Measurements from ENCODE around the gene MOXD1. TPM values are rescaled to one million over a fixed set of nuclear protein-coding genes. Genes with fewer than 3 reads are reported as not detected.
A peak's percentile ranks its signal among the peaks of the same experiment; 100 is the strongest.

The MOXD1 gene
- total RNA-seq, 2 experiments from 2014 or later, result 0.74 TPM; not detected in 1

DNA sequence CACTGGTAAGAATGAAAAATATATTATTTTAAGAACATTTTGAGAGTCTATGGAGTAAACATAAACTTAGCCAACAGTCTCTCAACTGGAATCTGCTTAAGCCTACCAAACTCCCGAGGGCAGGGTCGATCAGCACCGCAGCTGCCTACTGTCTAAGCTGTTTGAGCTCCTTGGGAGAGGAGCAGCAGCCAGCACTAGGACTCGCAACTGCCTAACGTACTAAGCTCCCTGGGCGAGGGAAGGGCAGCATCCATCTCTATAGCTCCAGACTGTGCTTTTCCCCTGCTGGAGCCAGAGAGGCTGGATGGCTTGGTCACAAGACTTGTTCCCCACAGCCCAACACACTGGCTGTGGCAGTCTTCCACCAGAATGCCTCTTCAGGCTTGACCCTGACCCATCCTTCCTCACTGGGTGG, 96.4 kb downstream of the MOXD1 start:
- Histone ChIP-seq H3K9me3 (ENCODE audit: low read length) (peaks cover 27% of the 10 kb centered on the region), H3K4me1 (ENCODE audit: insufficient read depth, low read length, poor library complexity, severe bottlenecking) (peaks cover 3% of the 10 kb centered on the region), H4K20me1 (ENCODE audit: insufficient read depth, low read length) (no peaks in the 10 kb centered on the region), H3K4me3 (ENCODE audit: low read depth, low read length, poor library complexity, severe bottlenecking) (no peak overlapping the region), H3K36me3 (ENCODE audit: insufficient read depth, low read length) (no peaks in the 10 kb centered on the region), H3K9me2 (ENCODE audit: insufficient read depth, low read length) (no peaks in the 10 kb centered on the region), H3K27ac (ENCODE audit: low read depth, low read length, poor library complexity, severe bottlenecking) (no peak overlapping the region), H3K4me2 (ENCODE audit: low read length) (no peak overlapping the region), H3K79me2 (ENCODE audit: insufficient read depth, low read depth, low read length) (no peaks in the 10 kb centered on the region), H2AFZ (ENCODE audit: low read length) (no peak overlapping the region)
- ChIA-PET CTCF (ENCODE audit: unreplicated experiment) (no interaction called here), POLR2A (no interaction called here)
- intact Hi-C loops (cut with micrococcal nuclease; ENCODE audit: unreplicated experiment), result loop anchor here (5.0 kb wide), 2 partner anchors 357 to 457 kb away; no protein-coding TSS in a partner anchor
- DNase-seq (ENCODE audit: low spot score), result no peak
- TF ChIP-seq EZH2phosphoT487 (IDR thresholded peaks at IDR 0.05; ENCODE audit: borderline replicate concordance, low read depth, low read length), result no peak
- TF ChIP-seq, protein P1, sequence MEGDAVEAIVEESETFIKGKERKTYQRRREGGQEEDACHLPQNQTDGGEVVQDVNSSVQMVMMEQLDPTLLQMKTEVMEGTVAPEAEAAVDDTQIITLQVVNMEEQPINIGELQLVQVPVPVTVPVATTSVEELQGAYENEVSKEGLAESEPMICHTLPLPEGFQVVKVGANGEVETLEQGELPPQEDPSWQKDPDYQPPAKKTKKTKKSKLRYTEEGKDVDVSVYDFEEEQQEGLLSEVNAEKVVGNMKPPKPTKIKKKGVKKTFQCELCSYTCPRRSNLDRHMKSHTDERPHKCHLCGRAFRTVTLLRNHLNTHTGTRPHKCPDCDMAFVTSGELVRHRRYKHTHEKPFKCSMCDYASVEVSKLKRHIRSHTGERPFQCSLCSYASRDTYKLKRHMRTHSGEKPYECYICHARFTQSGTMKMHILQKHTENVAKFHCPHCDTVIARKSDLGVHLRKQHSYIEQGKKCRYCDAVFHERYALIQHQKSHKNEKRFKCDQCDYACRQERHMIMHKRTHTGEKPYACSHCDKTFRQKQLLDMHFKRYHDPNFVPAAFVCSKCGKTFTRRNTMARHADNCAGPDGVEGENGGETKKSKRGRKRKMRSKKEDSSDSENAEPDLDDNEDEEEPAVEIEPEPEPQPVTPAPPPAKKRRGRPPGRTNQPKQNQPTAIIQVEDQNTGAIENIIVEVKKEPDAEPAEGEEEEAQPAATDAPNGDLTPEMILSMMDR (conservative IDR thresholded peaks at IDR 0.05; ENCODE audit: low read length), result no peak
- BruUV-seq (replicated peaks), result no TSS peak

DNA sequence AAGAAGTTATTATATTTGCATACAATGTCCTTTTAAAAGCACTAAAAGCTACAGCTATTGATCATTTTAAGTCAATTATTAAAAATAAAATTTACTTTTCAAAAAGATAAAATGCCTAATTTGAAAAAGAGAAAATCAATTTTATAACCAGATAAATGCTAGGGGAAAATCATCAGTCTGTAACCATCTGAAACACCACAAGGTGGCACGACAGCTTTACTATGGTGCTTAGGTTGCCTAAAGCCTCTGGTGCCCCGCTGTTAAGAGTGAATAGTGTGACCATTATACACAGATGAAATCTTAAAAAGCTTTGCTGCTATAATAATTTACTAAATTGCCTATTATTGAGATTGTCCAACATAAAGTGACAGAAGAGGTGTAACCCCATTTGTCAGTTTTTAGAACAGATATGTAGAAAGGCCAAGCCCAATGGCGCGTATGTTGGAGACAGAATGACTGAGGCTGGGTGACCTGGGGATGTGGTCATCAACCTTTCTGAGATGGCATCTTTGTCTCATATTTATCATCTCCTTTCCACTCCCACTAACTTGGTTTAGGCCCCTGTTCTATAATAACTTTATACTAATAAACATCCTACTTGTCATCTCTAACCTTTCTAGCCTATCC, 100.8 kb downstream of the MOXD1 start:
- POLR2A ChIA-PET, result interaction anchor here (0.7 to 3.3 kb wide), 10 partner anchors 11 to 213 kb away, joined by 3 to 12 read pairs (median 4); partner anchors contain the start of gene STX7
- peak; percentile 82 for DNase-seq (ENCODE audit: low spot score)
- no peak overlapping the region for H2AFZ ChIP-seq (ENCODE audit: low read length)
- intact Hi-C loops (cut with micrococcal nuclease; ENCODE audit: unreplicated experiment), result loop anchor here (1.0 to 5.0 kb wide), 5 partner anchors 92 to 462 kb away; no protein-coding TSS in a partner anchor
- H4K20me1 ChIP-seq (ENCODE audit: insufficient read depth, low read length), result no peaks in the 10 kb centered on the region
- TF ChIP-seq, protein P1 (conservative IDR thresholded peaks at IDR 0.05; ENCODE audit: low read length), result peak; percentile 97
- no peak for TF ChIP-seq EZH2phosphoT487 (IDR thresholded peaks at IDR 0.05; ENCODE audit: borderline replicate concordance, low read depth, low read length)
- H3K27ac ChIP-seq (ENCODE audit: low read depth, low read length, poor library complexity, severe bottlenecking), result no peak overlapping the region
- no peak overlapping the region for H3K4me3 ChIP-seq (ENCODE audit: low read depth, low read length, poor library complexity, severe bottlenecking)
- no TSS peak for BruUV-seq (replicated peaks)
- H3K79me2 ChIP-seq (ENCODE audit: insufficient read depth, low read depth, low read length), result no peaks in the 10 kb centered on the region
- CTCF ChIA-PET (ENCODE audit: unreplicated experiment), result no interaction called here
- H3K4me2 ChIP-seq (ENCODE audit: low read length), result no peak overlapping the region
- peaks cover 12% of the 10 kb centered on the region for H3K9me3 ChIP-seq (ENCODE audit: low read length)
- peaks cover 35% of the 10 kb centered on the region for H3K4me1 ChIP-seq (ENCODE audit: insufficient read depth, low read length, poor library complexity, severe bottlenecking)
- H3K36me3 ChIP-seq (ENCODE audit: insufficient read depth, low read length), result no peaks in the 10 kb centered on the region
- no peaks in the 10 kb centered on the region for H3K9me2 ChIP-seq (ENCODE audit: insufficient read depth, low read length)
